BJ (cell line): Measurements from ENCODE around the gene COX14. TPM values are rescaled to one million over a fixed set of nuclear protein-coding genes. Genes with fewer than 3 reads are reported as not detected.

Experiments used
- CTCF ChIA-PET: fragments of 350-600 bp; formaldehyde crosslinking; extraction: SDS; loops from one replicate; lab custom pipeline; 2021; ENCODE audit warnings: antibody characterized with exemption, inconsistent platforms; lab: Yijun Ruan, JAX
- POLR2A ChIA-PET: fragments of 300-600 bp; sonication (Branson Sonifier 250); formaldehyde crosslinking; extraction: SDS; loops from one replicate; lab custom pipeline; 2021; ENCODE audit warnings: antibody characterized with exemption; lab: Charles Lee
- DNase-seq: peaks from one replicate; pipeline ENCODE4 v3.0.0-alpha.2; 2011; ENCODE audit warnings: low read depth
- H3K27me3 ChIP-seq: 2 replicates; pipeline ENCODE4 v1.6.0; 2011; ENCODE audit warnings: low read length; ENCODE audit not compliant: control insufficient read depth, insufficient read depth
- H3K36me3 ChIP-seq: 2 replicates; pipeline ENCODE4 v1.5.1; 2011; ENCODE audit warnings: low read length; ENCODE audit not compliant: control insufficient read depth, insufficient read depth
- H3K4me3 ChIP-seq: 2 replicates; pipeline ENCODE4 v1.5.1; 2011; ENCODE audit warnings: low read depth, mild to moderate bottlenecking, control low read depth, low read length
- polyA plus RNA-seq: library from polyadenylated mRNA; depleted of rRNA; stranded (reverse); fragments of >200 nt; gene quantifications from 2 replicates; pipeline ENCODE4 v1.2.3, GENCODE V29; 2011
- TF ChIP-seq, protein P1 (sequence below): IDR thresholded peaks from 2 replicates; pipeline ENCODE4 v1.5.1; 2011; ENCODE audit warnings: low read depth, mild to moderate bottlenecking, control low read depth, inconsistent platforms, low read length, moderate library complexity; ENCODE audit not compliant: insufficient read depth

Gene COX14
- polyA plus RNA-seq, 1 experiment = 85.7 TPM

DNA sequence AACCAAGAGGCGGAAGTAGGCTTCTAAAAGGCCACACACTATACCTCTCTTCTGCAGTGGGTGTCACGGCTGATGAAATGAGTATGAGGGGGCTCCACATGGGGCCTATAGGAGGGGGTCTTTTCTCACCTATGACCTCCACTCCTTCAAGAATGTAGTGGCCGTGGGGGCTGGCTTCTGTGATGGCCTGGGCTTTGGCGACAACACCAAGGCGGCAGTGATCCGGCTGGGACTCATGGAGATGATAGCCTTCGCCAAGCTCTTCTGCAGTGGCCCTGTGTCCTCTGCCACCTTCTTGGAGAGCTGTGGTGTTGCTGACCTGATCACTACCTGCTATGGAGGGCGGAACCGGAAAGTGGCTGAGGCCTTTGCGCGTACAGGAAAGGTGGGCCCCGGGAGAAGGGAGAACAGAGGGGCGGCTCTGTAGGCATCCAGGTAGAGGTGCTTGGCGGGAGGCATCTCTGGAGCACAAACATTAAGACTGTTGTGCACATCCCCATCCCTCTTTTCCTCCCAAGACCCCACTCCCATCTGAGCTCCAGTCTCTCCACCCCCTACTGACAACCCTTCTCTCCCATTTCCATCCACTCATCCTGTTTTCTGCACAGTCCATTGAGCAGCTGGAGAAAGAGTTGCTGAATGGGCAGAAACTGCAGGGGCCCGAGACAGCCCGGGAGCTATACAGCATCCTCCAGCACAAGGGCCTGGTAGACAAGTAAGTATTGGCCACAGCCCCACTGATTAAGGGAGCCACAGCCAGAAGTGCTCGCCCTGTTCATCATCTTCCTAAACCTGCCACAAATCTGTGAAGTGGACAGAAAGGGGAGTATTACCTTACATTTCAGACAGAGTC lies 4.4 kb upstream of the COX14 start:
- no peaks in the 10 kb centered on the region for H3K36me3 ChIP-seq
- H3K27me3 ChIP-seq = no peaks in the 10 kb centered on the region
- H3K4me3 ChIP-seq = no peak overlapping the region
- CTCF ChIA-PET = interaction anchor here (0.6 to 5.2 kb wide), 6 partner anchors 18 to 233 kb away, joined by 3 to 58 read pairs (median 4); no protein-coding TSS in a partner anchor
- POLR2A ChIA-PET = no interaction called here
- DNase-seq = no peak
- TF ChIP-seq, protein P1, sequence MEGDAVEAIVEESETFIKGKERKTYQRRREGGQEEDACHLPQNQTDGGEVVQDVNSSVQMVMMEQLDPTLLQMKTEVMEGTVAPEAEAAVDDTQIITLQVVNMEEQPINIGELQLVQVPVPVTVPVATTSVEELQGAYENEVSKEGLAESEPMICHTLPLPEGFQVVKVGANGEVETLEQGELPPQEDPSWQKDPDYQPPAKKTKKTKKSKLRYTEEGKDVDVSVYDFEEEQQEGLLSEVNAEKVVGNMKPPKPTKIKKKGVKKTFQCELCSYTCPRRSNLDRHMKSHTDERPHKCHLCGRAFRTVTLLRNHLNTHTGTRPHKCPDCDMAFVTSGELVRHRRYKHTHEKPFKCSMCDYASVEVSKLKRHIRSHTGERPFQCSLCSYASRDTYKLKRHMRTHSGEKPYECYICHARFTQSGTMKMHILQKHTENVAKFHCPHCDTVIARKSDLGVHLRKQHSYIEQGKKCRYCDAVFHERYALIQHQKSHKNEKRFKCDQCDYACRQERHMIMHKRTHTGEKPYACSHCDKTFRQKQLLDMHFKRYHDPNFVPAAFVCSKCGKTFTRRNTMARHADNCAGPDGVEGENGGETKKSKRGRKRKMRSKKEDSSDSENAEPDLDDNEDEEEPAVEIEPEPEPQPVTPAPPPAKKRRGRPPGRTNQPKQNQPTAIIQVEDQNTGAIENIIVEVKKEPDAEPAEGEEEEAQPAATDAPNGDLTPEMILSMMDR = no peak

DNA sequence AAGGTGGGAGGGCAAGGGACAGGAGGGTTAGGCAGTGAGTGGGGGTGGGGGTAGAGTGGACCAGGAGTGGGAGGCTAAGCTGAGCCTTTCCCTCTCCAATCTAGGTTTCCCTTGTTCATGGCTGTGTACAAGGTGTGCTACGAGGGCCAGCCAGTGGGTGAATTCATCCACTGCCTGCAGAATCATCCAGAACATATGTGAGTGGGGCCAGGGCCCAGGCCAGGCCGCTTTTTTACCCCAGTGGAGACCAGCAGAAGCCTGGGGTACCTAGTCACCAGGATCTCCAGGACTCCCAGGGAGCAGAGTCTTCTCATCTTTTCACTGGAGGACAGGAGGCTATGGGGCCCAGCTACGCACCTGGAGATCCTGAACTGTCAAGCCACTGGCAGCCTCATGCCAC lies 2.7 kb upstream of the COX14 start:
- TF ChIP-seq, protein P1 = no peak
- ChIA-PET CTCF (interaction anchor here (1.1 to 5.2 kb wide), 6 partner anchors 7 to 205 kb away, joined by 4 to 62 read pairs (median 30); partner anchors contain the start of gene GPD1), POLR2A (no interaction called here)
- DNase-seq = no peak
- Histone ChIP-seq H3K4me3 (no peak overlapping the region), H3K36me3 (no peaks in the 10 kb centered on the region), H3K27me3 (no peaks in the 10 kb centered on the region)

DNA sequence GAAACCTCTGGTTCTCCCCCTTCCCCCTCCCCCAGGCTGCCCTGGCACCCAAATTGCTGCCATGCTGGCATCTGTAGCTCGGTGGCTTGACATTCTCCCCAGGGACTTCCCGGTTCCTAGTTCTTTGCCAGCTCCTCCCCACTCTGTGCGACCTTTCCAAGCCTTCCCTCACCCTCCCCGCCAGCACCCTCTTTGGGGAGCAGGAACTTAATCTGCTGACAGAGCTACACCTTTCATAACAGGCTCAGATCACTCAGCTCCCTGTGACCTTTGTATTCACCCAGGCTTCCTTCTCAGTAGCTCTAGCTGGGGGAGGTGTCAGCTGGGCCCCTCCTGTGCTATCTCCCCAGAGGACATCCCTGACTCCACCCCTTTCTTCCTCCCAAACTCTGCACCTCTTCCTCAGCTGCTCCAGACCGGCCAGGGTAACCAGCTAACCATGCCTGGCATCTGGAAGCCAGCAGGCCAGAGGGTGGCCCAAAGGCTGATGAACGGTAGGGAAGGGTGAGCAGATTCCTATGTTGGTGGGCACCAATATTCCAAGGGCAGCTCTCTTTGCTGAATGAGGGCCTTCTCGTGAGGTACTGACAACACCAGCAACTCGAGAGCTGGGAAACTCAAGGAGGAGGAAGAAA lies 1.8 kb upstream of the COX14 start:
- H3K27me3 ChIP-seq = no peaks in the 10 kb centered on the region
- TF ChIP-seq, protein P1 = no peak
- ChIA-PET POLR2A (interaction anchor here (0.5 to 3.0 kb wide), 3 partner anchors 25 to 60 kb away, joined by 3 to 8 read pairs (median 3); partner anchors contain the start of genes CERS5 and SMARCD1), CTCF (interaction anchor here (0.6 to 5.2 kb wide), 26 partner anchors 8 to 431 kb away, joined by 3 to 62 read pairs (median 9); partner anchors contain the start of genes CERS5 and GPD1)
- H3K36me3 ChIP-seq = no peaks in the 10 kb centered on the region
- no peak for DNase-seq
- no peak overlapping the region for H3K4me3 ChIP-seq

DNA sequence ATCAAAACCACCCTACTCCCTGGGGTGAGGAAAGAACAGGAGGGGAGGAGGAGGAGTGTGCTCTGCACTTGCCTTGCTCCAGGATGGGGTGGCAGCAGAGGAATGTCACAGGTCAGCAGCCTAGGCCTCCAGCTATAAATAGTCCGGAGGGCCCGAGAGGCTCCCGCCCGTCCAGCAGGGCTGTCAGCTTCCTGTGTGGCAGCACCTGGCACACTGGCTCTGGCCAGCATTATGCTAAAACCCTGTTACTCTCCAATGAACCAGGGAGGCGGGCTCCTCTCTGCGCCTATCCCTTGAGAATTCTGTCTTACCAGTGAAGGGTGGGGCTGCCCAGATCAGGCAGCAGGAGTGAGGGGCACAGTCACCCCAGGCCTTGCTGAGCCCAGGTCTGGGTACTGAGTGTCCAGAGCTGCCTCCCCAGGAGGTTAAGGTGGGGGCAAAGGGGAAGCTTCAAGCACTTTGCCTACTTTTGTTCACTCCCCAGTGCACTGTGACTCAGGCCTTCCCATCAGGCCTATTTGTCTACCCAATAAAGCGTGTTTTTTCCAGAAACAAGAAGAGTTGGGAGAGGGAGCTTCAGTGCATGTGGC lies 1.2 kb upstream of the COX14 start:
- no peak for DNase-seq
- Histone ChIP-seq H3K27me3 (no peaks in the 10 kb centered on the region), H3K36me3 (no peaks in the 10 kb centered on the region), H3K4me3 (no peak overlapping the region)
- TF ChIP-seq, protein P1 = no peak
- POLR2A ChIA-PET = interaction anchor here (0.5 to 3.0 kb wide), 4 partner anchors 26 to 59 kb away, joined by 3 to 8 read pairs (median 4); partner anchors contain the start of genes CERS5 and SMARCD1
- CTCF ChIA-PET = interaction anchor here (0.6 to 5.2 kb wide), 41 partner anchors 9 to 430 kb away, joined by 3 to 62 read pairs (median 5); partner anchors contain the start of genes CERS5 and GPD1
